ENCODE measurements around the gene STXBP5.
A peak's percentile ranks its signal among the peaks of the same experiment; 100 is the strongest.

Gene STXBP5

DNA sequence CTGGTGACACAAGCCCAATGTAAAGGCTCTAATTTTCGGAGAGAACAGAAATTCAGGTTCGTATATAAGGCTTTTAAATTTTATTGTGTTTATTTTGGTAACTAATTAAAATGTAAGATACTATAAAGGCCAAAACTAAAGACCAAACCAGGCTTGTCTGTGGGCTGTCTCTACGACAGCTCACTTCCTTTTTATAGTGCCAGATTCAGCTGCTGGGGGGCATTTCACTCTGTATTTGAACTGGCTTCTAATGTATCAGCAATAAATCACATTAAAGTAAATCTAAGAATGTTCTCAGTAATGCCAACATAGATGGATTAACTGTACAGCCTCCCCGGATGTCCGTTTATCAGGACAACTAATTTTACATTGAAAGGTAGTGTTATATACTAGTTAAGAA is 31.1 kb upstream of the STXBP5 start:
- no peak overlapping the region for H3K4me3 ChIP-seq (ENCODE audit: low read depth, low read length)
- no peak overlapping the region for H3K4ac ChIP-seq (ENCODE audit: low read depth, low read length)
- H3K79me1 ChIP-seq (ENCODE audit: low read length) = no peaks in the 10 kb centered on the region
- H3K4me2 ChIP-seq (ENCODE audit: low read length) = no peak overlapping the region
- no peak overlapping the region for H4K8ac ChIP-seq (ENCODE audit: low read depth, low read length)
- H4K12ac ChIP-seq (ENCODE audit: low read depth, low read length) = no peak overlapping the region
- H3K14ac ChIP-seq (ENCODE audit: low read length) = no peak overlapping the region
- no peak overlapping the region for H2BK5ac ChIP-seq (ENCODE audit: low read depth, low read length, poor library complexity)
- no peaks in the 10 kb centered on the region for H3K4me1 ChIP-seq (ENCODE audit: control insufficient read depth in 1 of 2, insufficient read depth in 2 of 2, low read length in 2 of 2)
- no peak overlapping the region for H3K18ac ChIP-seq (ENCODE audit: low read length)
- no peak for DNase-seq
- H2AFZ ChIP-seq (ENCODE audit: insufficient read depth, low read length, poor library complexity) = no peak overlapping the region
- no peak overlapping the region for H2BK12ac ChIP-seq (ENCODE audit: low read length)
- no peak overlapping the region for H3K23ac ChIP-seq (ENCODE audit: low read length)
- H3K79me2 ChIP-seq (ENCODE audit: control insufficient read depth, insufficient read depth, low read length, poor library complexity) = no peaks in the 10 kb centered on the region
- no CpG with 5 or more reads among the region's 5 CpGs for WGBS (ENCODE audit: extremely low coverage, insufficient coverage, insufficient read length)
- no peak overlapping the region for H2BK120ac ChIP-seq (ENCODE audit: insufficient read depth, low read length, poor library complexity)
- H3K27ac ChIP-seq (ENCODE audit: low read depth, low read length) = no peak overlapping the region
- H4K91ac ChIP-seq (ENCODE audit: low read depth, low read length) = no peak overlapping the region
- H3K36me3 ChIP-seq (ENCODE audit: control insufficient read depth in 1 of 2, insufficient read depth in 2 of 2, low read length in 2 of 2) = no peaks in the 10 kb centered on the region
- H3K9ac ChIP-seq (ENCODE audit: low read length) = no peak overlapping the region
- no peaks in the 10 kb centered on the region for H3K27me3 ChIP-seq (ENCODE audit: insufficient read depth, low read length)
- H2AK5ac ChIP-seq (ENCODE audit: low read length) = no peak overlapping the region
- no peaks in the 10 kb centered on the region for H3K9me3 ChIP-seq (ENCODE audit: insufficient read depth, low read depth, low read length)

DNA sequence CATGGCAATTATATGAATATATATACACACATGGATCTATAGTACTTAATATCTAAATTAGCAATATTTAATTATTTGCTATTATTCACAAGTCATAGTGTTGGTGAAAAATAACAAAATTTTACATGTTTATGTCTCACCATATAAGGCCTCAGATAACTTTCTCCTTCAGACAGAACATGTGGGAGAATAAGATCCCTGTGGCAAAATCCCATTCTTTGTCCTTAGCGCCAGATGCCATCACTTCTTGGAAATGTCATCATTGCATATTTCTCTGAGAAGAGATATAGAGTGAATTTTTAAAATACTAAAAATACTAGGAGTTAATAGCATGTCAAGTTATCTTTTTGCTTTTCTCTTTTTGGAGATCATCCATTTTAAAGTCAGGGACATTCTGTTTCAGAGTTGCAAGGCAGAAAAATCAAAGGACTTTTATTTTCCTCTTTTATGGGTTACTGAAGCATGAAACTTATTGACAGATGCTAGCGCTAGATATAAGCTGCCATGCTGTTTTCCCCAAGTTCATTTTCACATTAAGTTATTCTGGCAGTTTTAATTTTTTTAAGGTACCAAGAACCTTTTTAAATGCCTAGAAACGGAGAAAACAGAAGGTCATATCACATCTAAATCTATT is 30.4 kb upstream of the STXBP5 start:
- Histone ChIP-seq H3K4me3 (ENCODE audit: low read depth, low read length) (no peak overlapping the region), H3K36me3 (ENCODE audit: control insufficient read depth in 1 of 2, insufficient read depth in 2 of 2, low read length in 2 of 2) (no peaks in the 10 kb centered on the region), H3K23ac (ENCODE audit: low read length) (no peak overlapping the region), H3K27me3 (ENCODE audit: insufficient read depth, low read length) (no peaks in the 10 kb centered on the region), H4K12ac (ENCODE audit: low read depth, low read length) (no peak overlapping the region), H3K79me2 (ENCODE audit: control insufficient read depth, insufficient read depth, low read length, poor library complexity) (no peaks in the 10 kb centered on the region), H3K4me1 (ENCODE audit: control insufficient read depth in 1 of 2, insufficient read depth in 2 of 2, low read length in 2 of 2) (no peaks in the 10 kb centered on the region), H2BK120ac (ENCODE audit: insufficient read depth, low read length, poor library complexity) (no peak overlapping the region), H3K14ac (ENCODE audit: low read length) (no peak overlapping the region), H3K79me1 (ENCODE audit: low read length) (no peaks in the 10 kb centered on the region), H2BK5ac (ENCODE audit: low read depth, low read length, poor library complexity) (no peak overlapping the region), H4K91ac (ENCODE audit: low read depth, low read length) (no peak overlapping the region), H3K27ac (ENCODE audit: low read depth, low read length) (no peak overlapping the region), H4K8ac (ENCODE audit: low read depth, low read length) (no peak overlapping the region), H2AK5ac (ENCODE audit: low read length) (no peak overlapping the region), H2AFZ (ENCODE audit: insufficient read depth, low read length, poor library complexity) (no peak overlapping the region), H3K18ac (ENCODE audit: low read length) (no peak overlapping the region), H2BK12ac (ENCODE audit: low read length) (no peak overlapping the region), H3K9ac (ENCODE audit: low read length) (no peak overlapping the region), H3K4ac (ENCODE audit: low read depth, low read length) (no peak overlapping the region), H3K4me2 (ENCODE audit: low read length) (no peak overlapping the region), H3K9me3 (ENCODE audit: insufficient read depth, low read depth, low read length) (no peaks in the 10 kb centered on the region)
- DNase-seq = peak; percentile 58 to 91
- no CpG with 5 or more reads among the region's 3 CpGs for WGBS (ENCODE audit: extremely low coverage, insufficient coverage, insufficient read length)

GRCh38 chr6:147176795-147177194 is 27.4 kb upstream of the STXBP5 start:
- Histone ChIP-seq H3K4me2 (ENCODE audit: low read length) (no peak overlapping the region), H2BK12ac (ENCODE audit: low read length) (no peak overlapping the region), H3K27ac (ENCODE audit: low read depth, low read length) (no peak overlapping the region), H2AK5ac (ENCODE audit: low read length) (no peak overlapping the region), H4K91ac (ENCODE audit: low read depth, low read length) (no peak overlapping the region), H3K4ac (ENCODE audit: low read depth, low read length) (no peak overlapping the region), H3K36me3 (ENCODE audit: control insufficient read depth in 1 of 2, insufficient read depth in 2 of 2, low read length in 2 of 2) (no peaks in the 10 kb centered on the region), H3K14ac (ENCODE audit: low read length) (no peak overlapping the region), H3K79me2 (ENCODE audit: control insufficient read depth, insufficient read depth, low read length, poor library complexity) (no peaks in the 10 kb centered on the region), H2BK120ac (ENCODE audit: insufficient read depth, low read length, poor library complexity) (no peak overlapping the region), H4K12ac (ENCODE audit: low read depth, low read length) (no peak overlapping the region), H3K23ac (ENCODE audit: low read length) (no peak overlapping the region), H2BK5ac (ENCODE audit: low read depth, low read length, poor library complexity) (no peak overlapping the region), H3K4me1 (ENCODE audit: control insufficient read depth in 1 of 2, insufficient read depth in 2 of 2, low read length in 2 of 2) (no peaks in the 10 kb centered on the region), H3K18ac (ENCODE audit: low read length) (no peak overlapping the region), H3K9me3 (ENCODE audit: insufficient read depth, low read depth, low read length) (no peaks in the 10 kb centered on the region), H3K9ac (ENCODE audit: low read length) (no peak overlapping the region), H3K4me3 (ENCODE audit: low read depth, low read length) (no peak overlapping the region), H3K79me1 (ENCODE audit: low read length) (no peaks in the 10 kb centered on the region), H4K8ac (ENCODE audit: low read depth, low read length) (no peak overlapping the region), H2AFZ (ENCODE audit: insufficient read depth, low read length, poor library complexity) (no peak overlapping the region), H3K27me3 (ENCODE audit: insufficient read depth, low read length) (no peaks in the 10 kb centered on the region)
- WGBS (ENCODE audit: extremely low coverage, insufficient coverage, insufficient read length) = no CpG with 5 or more reads among the region's 1 CpG
- DNase-seq = peak; percentile 18 to 50

- Histone ChIP-seq H2AFZ (ENCODE audit: insufficient read depth, low read length, poor library complexity) (no peak overlapping the region), H3K4me1 (ENCODE audit: control insufficient read depth in 1 of 2, insufficient read depth in 2 of 2, low read length in 2 of 2) (no peaks in the 10 kb centered on the region), H3K79me1 (ENCODE audit: low read length) (no peaks in the 10 kb centered on the region), H2BK12ac (ENCODE audit: low read length) (no peak overlapping the region), H3K4me3 (ENCODE audit: low read depth, low read length) (no peak overlapping the region), H3K9ac (ENCODE audit: low read length) (no peak overlapping the region), H3K14ac (ENCODE audit: low read length) (no peak overlapping the region), H3K23ac (ENCODE audit: low read length) (no peak overlapping the region), H3K79me2 (ENCODE audit: control insufficient read depth, insufficient read depth, low read length, poor library complexity) (no peaks in the 10 kb centered on the region), H3K4ac (ENCODE audit: low read depth, low read length) (no peak overlapping the region), H4K91ac (ENCODE audit: low read depth, low read length) (no peak overlapping the region), H3K27ac (ENCODE audit: low read depth, low read length) (no peak overlapping the region), H3K4me2 (ENCODE audit: low read length) (no peak overlapping the region), H2BK5ac (ENCODE audit: low read depth, low read length, poor library complexity) (no peak overlapping the region), H2AK5ac (ENCODE audit: low read length) (no peak overlapping the region), H3K36me3 (ENCODE audit: control insufficient read depth in 1 of 2, insufficient read depth in 2 of 2, low read length in 2 of 2) (no peaks in the 10 kb centered on the region), H4K12ac (ENCODE audit: low read depth, low read length) (no peak overlapping the region), H2BK120ac (ENCODE audit: insufficient read depth, low read length, poor library complexity) (no peak overlapping the region), H3K27me3 (ENCODE audit: insufficient read depth, low read length) (no peaks in the 10 kb centered on the region), H4K8ac (ENCODE audit: low read depth, low read length) (no peak overlapping the region), H3K18ac (ENCODE audit: low read length) (no peak overlapping the region), H3K9me3 (ENCODE audit: insufficient read depth, low read depth, low read length) (no peaks in the 10 kb centered on the region)
- no CpG with 5 or more reads among the region's 3 CpGs for WGBS (ENCODE audit: extremely low coverage, insufficient coverage, insufficient read length)
- peak in 1 of 2 donors; percentile 85 for DNase-seq
Measured at GRCh38 chr6:147177286-147177685, 26.9 kb upstream of the STXBP5 start.
